Naive thymus-derived CD4-positive, alpha-beta T cell (primary cell): Measurements from ENCODE around the gene TSPAN9. TPM values are rescaled to one million over a fixed set of nuclear protein-coding genes. Genes with fewer than 3 reads are reported as not detected.
A peak's percentile ranks its signal among the peaks of the same experiment; 100 is the strongest.

Experiments
- ATAC-seq: fragments of 150-1000 bp; cut with Tn5 transposase; 2 replicates; pipeline ENCODE4 v1.10.0; 2021; ENCODE audit warnings: mild to moderate bottlenecking, moderate library complexity
- CTCF ChIA-PET: fragments of 350-600 bp; sonication (Branson Sonifier 250); formaldehyde crosslinking; loops from one replicate; lab custom pipeline; 2021; ENCODE audit warnings: antibody characterized with exemption; lab: Charles Lee
- POLR2A ChIA-PET: fragments of 350-600 bp; sonication (Branson Sonifier 250); formaldehyde crosslinking; loops from one replicate; lab custom pipeline; 2021; ENCODE audit warnings: antibody characterized with exemption, inconsistent platforms; lab: Charles Lee
- DNase-seq, 9 donors: peaks; one replicate each; pipeline versions ENCODE4 v3.0.0 to v3.0.0-alpha.2; 2020 to 2022; ENCODE audit warnings: mixed read lengths in 1 of 9
- H3K27ac ChIP-seq: one replicate; pipeline ENCODE4 v1.7.0; 2013; ENCODE audit warnings: mild to moderate bottlenecking, low read depth, low read length, moderate library complexity
- H3K27me3 ChIP-seq, 2 donors: one replicate each; pipeline ENCODE4 v1.7.0; 2013; ENCODE audit warnings: low read length in 2 of 2, mild to moderate bottlenecking in 2 of 2, moderate library complexity in 2 of 2; ENCODE audit not compliant: control insufficient read depth in 2 of 2, insufficient read depth in 2 of 2
- H3K36me3 ChIP-seq, 3 experiments: 1 replicate in 2 of 3; 2 replicates in 1 of 3; pipeline ENCODE4 v1.7.0; 2013; ENCODE audit warnings: low read length in 3 of 3, mild to moderate bottlenecking in 3 of 3, moderate library complexity in 1 of 3; ENCODE audit not compliant: insufficient read depth in 3 of 3, control insufficient read depth in 2 of 3
- H3K4me1 ChIP-seq, 2 donors: one replicate each; pipeline ENCODE4 v1.7.0; 2013; ENCODE audit warnings: low read length in 2 of 2, mild to moderate bottlenecking in 2 of 2, moderate library complexity in 1 of 2; ENCODE audit not compliant: control insufficient read depth in 2 of 2, insufficient read depth in 2 of 2
- H3K4me3 ChIP-seq: 2 replicates; pipeline ENCODE4 v1.7.0; 2013; ENCODE audit warnings: mild to moderate bottlenecking, low read length
- H3K9me3 ChIP-seq, 3 experiments: 1 replicate in 2 of 3; 2 replicates in 1 of 3; pipeline ENCODE4 v1.7.0; 2013; ENCODE audit warnings: low read length in 3 of 3; ENCODE audit not compliant: control insufficient read depth in 2 of 3
- H3K27ac Mint-ChIP-seq, 9 donors: one replicate each; pipeline ENCODE4 v1.8.0; 2020 to 2022; ENCODE audit warnings: mixed read lengths in 9 of 9, mild to moderate bottlenecking in 8 of 9, moderate library complexity in 5 of 9, inconsistent platforms in 2 of 9
- H3K27me3 Mint-ChIP-seq, 5 donors: one replicate each; pipeline ENCODE4 v1.8.0; 2021 to 2022; ENCODE audit warnings: mixed read lengths in 5 of 5, mild to moderate bottlenecking in 1 of 5
- H3K36me3 Mint-ChIP-seq, 5 donors: one replicate each; pipeline ENCODE4 v1.8.0; 2020 to 2022; ENCODE audit warnings: mixed read lengths in 5 of 5, mild to moderate bottlenecking in 3 of 5, inconsistent platforms in 1 of 5
- H3K4me1 Mint-ChIP-seq, 7 donors: one replicate each; pipeline ENCODE4 v1.8.0; 2020 to 2022; ENCODE audit warnings: mixed read lengths in 7 of 7, mild to moderate bottlenecking in 3 of 7, inconsistent platforms in 1 of 7
- H3K4me3 Mint-ChIP-seq, 10 donors: one replicate each; pipeline ENCODE4 v1.8.0; 2020 to 2022; ENCODE audit warnings: mild to moderate bottlenecking in 10 of 10, mixed read lengths in 10 of 10, moderate library complexity in 6 of 10, inconsistent platforms in 2 of 10
- H3K9me3 Mint-ChIP-seq, 11 donors: one replicate each; pipeline ENCODE4 v1.8.0; 2020 to 2022; ENCODE audit warnings: mixed read lengths in 11 of 11, mild to moderate bottlenecking in 4 of 11, inconsistent platforms in 1 of 11, moderate library complexity in 1 of 11
- intact Hi-C, 2 donors: fragments of 100-400 bp; cut with micrococcal nuclease; formaldehyde crosslinking; loops; one replicate each; pipeline ENCODE4 v1.15.1; 2023
- polyA plus RNA-seq, 2 donors: library from polyadenylated mRNA; unstranded; fragments of 300-500 nt; fragmentation: Illumina TruSeq; gene quantifications; one replicate each; pipeline ENCODE4 v1.2.3, GENCODE V29; 2021
- total RNA-seq, 6 experiments: library from RNA in 5 of 6; stranded (reverse) in 5 of 6; gene quantifications; 1 replicate in 5 of 6; 2 replicates in 1 of 6; pipeline ENCODE4 v1.2.3 and lab custom pipeline; 2021 to 2026

The TSPAN9 gene
- total and polyA plus RNA-seq, 7 experiments from 2014 or later, result 0.20 to 1.8 (median 1.1) TPM; not detected in 1

GRCh38 chr12:3217683-3218079 lies 140.5 kb downstream of the TSPAN9 start:
- no peaks in the 10 kb centered on the region for H3K27me3 ChIP-seq
- ChIA-PET CTCF (no interaction called here), POLR2A (no interaction called here)
- no peaks in the 10 kb centered on the region for H3K36me3 ChIP-seq
- intact Hi-C loops, result no loop called here
- ATAC-seq, result no peak
- H3K4me3 Mint-ChIP-seq, result no peak overlapping the region
- no peaks in the 10 kb centered on the region for H3K36me3 Mint-ChIP-seq
- DNase-seq, result no peak
- H3K9me3 Mint-ChIP-seq, result no peaks in the 10 kb centered on the region
- no peak overlapping the region for H3K27ac ChIP-seq
- H3K27ac Mint-ChIP-seq, result no peak overlapping the region
- no peaks in the 10 kb centered on the region for H3K4me1 ChIP-seq
- H3K9me3 ChIP-seq, result no peaks in the 10 kb centered on the region
- H3K4me1 Mint-ChIP-seq, result no peaks in the 10 kb centered on the region
- H3K27me3 Mint-ChIP-seq, result peaks cover 0 to 4% (median 3%) of the 10 kb centered on the region in 5 donors
- H3K4me3 ChIP-seq, result no peak overlapping the region

GRCh38 chr12:3218228-3219171 lies 141.3 kb downstream of the TSPAN9 start:
- H3K9me3 Mint-ChIP-seq, result no peaks in the 10 kb centered on the region
- H3K27me3 ChIP-seq, result no peaks in the 10 kb centered on the region
- H3K36me3 Mint-ChIP-seq, result no peaks in the 10 kb centered on the region
- POLR2A ChIA-PET, result no interaction called here
- no peaks in the 10 kb centered on the region for H3K4me1 Mint-ChIP-seq
- H3K27me3 Mint-ChIP-seq, result no peaks in the 10 kb centered on the region
- H3K27ac ChIP-seq, result no peak overlapping the region
- H3K9me3 ChIP-seq, result no peaks in the 10 kb centered on the region
- no peak overlapping the region for H3K4me3 ChIP-seq
- no peaks in the 10 kb centered on the region for H3K4me1 ChIP-seq
- DNase-seq, result no peak
- no peaks in the 10 kb centered on the region for H3K36me3 ChIP-seq
- intact Hi-C loops, result no loop called here
- ATAC-seq, result no peak
- no peak overlapping the region for H3K4me3 Mint-ChIP-seq
- CTCF ChIA-PET, result no interaction called here
- no peak overlapping the region for H3K27ac Mint-ChIP-seq

GRCh38 chr12:3219233-3219632 lies 142.1 kb downstream of the TSPAN9 start:
- Histone ChIP-seq H3K4me3 (no peak overlapping the region), H3K9me3 (no peaks in the 10 kb centered on the region), H3K36me3 (no peaks in the 10 kb centered on the region), H3K27ac (no peak overlapping the region), H3K4me1 (no peaks in the 10 kb centered on the region), H3K27me3 (no peaks in the 10 kb centered on the region)
- POLR2A ChIA-PET, result no interaction called here
- CTCF ChIA-PET, result no interaction called here
- no peak for ATAC-seq
- no peaks in the 10 kb centered on the region for H3K4me1 Mint-ChIP-seq
- H3K27ac Mint-ChIP-seq, result peak overlapping the region in 1 of 9 donors; percentile 4
- no peaks in the 10 kb centered on the region for H3K9me3 Mint-ChIP-seq
- no peak for DNase-seq
- H3K4me3 Mint-ChIP-seq, result no peak overlapping the region
- no peaks in the 10 kb centered on the region for H3K27me3 Mint-ChIP-seq
- intact Hi-C loops, result no loop called here
- no peaks in the 10 kb centered on the region for H3K36me3 Mint-ChIP-seq

- Mint-ChIP-seq H3K27ac (no peak overlapping the region), H3K36me3 (no peaks in the 10 kb centered on the region), H3K4me1 (peaks cover 0 to 4% (median 0%) of the 10 kb centered on the region in 7 donors), H3K9me3 (no peaks in the 10 kb centered on the region), H3K4me3 (no peak overlapping the region), H3K27me3 (no peaks in the 10 kb centered on the region)
- Histone ChIP-seq H3K27ac (no peak overlapping the region), H3K4me1 (no peaks in the 10 kb centered on the region), H3K4me3 (no peak overlapping the region), H3K27me3 (no peaks in the 10 kb centered on the region), H3K9me3 (no peaks in the 10 kb centered on the region), H3K36me3 (no peaks in the 10 kb centered on the region)
- no peak for ATAC-seq
- ChIA-PET POLR2A (no interaction called here), CTCF (no interaction called here)
- DNase-seq, result no peak
- intact Hi-C loops, result no loop called here
Observed at GRCh38 chr12:3220382-3221321, 143.5 kb downstream of the TSPAN9 start.

GRCh38 chr12:3222306-3222705 lies 145.1 kb downstream of the TSPAN9 start:
- H3K27ac Mint-ChIP-seq, result no peak overlapping the region
- H3K4me3 Mint-ChIP-seq, result no peak overlapping the region
- H3K27me3 Mint-ChIP-seq, result no peaks in the 10 kb centered on the region
- Histone ChIP-seq H3K27me3 (no peaks in the 10 kb centered on the region), H3K27ac (no peak overlapping the region), H3K4me3 (no peak overlapping the region), H3K9me3 (no peaks in the 10 kb centered on the region), H3K36me3 (no peaks in the 10 kb centered on the region), H3K4me1 (no peaks in the 10 kb centered on the region)
- intact Hi-C loops, result no loop called here
- H3K4me1 Mint-ChIP-seq, result peaks cover 0 to 4% (median 0%) of the 10 kb centered on the region in 7 donors
- H3K9me3 Mint-ChIP-seq, result no peaks in the 10 kb centered on the region
- POLR2A ChIA-PET, result no interaction called here
- H3K36me3 Mint-ChIP-seq, result no peaks in the 10 kb centered on the region
- DNase-seq (no peak), ATAC-seq (no peak)
- CTCF ChIA-PET, result no interaction called here

GRCh38 chr12:3222979-3223378 lies 145.8 kb downstream of the TSPAN9 start:
- Mint-ChIP-seq H3K27me3 (no peaks in the 10 kb centered on the region), H3K4me1 (peaks cover 0 to 4% (median 0%) of the 10 kb centered on the region in 7 donors), H3K27ac (no peak overlapping the region), H3K9me3 (no peaks in the 10 kb centered on the region), H3K4me3 (no peak overlapping the region), H3K36me3 (no peaks in the 10 kb centered on the region)
- Histone ChIP-seq H3K4me1 (no peaks in the 10 kb centered on the region), H3K27ac (no peak overlapping the region), H3K36me3 (no peaks in the 10 kb centered on the region), H3K27me3 (no peaks in the 10 kb centered on the region), H3K9me3 (no peaks in the 10 kb centered on the region), H3K4me3 (no peak overlapping the region)
- ATAC-seq (no peak), DNase-seq (no peak)
- CTCF ChIA-PET, result no interaction called here
- POLR2A ChIA-PET, result no interaction called here
- intact Hi-C loops, result no loop called here
